Measurements from ENCODE around the gene BCAS2. TPM values are rescaled to one million over a fixed set of nuclear protein-coding genes. Genes with fewer than 3 reads are reported as not detected.
"Not testable (repeated sequence)": the region's sequence is repeated elsewhere in the genome, so short reads cannot be mapped to it uniquely, and the experiment has no call there.

Gene BCAS2
- total RNA-seq, 4 donors from 2014 or later = 32.5 to 41.8 (median 36.6) TPM

- Histone ChIP-seq H3K9me3 (no peaks in the 10 kb centered on the region), H3K27ac (no peak overlapping the region), H3K27me3 (no peaks in the 10 kb centered on the region), H3K36me3 (peaks cover 0 to 28% of the 10 kb centered on the region in 2 donors), H3K4me1 (peaks cover 0 to 2% (median 0%) of the 10 kb centered on the region in 3 donors), H3K4me3 (no peak overlapping the region)
- ATAC-seq = no peak
- TF ChIP-seq POLR2A (IDR thresholded peaks at IDR 0.05) (no peak), POLR2AphosphoS5 (IDR thresholded peaks at IDR 0.05) (no peak), EP300 (IDR thresholded peaks at IDR 0.05) (no peak)
- TF ChIP-seq, protein P1, sequence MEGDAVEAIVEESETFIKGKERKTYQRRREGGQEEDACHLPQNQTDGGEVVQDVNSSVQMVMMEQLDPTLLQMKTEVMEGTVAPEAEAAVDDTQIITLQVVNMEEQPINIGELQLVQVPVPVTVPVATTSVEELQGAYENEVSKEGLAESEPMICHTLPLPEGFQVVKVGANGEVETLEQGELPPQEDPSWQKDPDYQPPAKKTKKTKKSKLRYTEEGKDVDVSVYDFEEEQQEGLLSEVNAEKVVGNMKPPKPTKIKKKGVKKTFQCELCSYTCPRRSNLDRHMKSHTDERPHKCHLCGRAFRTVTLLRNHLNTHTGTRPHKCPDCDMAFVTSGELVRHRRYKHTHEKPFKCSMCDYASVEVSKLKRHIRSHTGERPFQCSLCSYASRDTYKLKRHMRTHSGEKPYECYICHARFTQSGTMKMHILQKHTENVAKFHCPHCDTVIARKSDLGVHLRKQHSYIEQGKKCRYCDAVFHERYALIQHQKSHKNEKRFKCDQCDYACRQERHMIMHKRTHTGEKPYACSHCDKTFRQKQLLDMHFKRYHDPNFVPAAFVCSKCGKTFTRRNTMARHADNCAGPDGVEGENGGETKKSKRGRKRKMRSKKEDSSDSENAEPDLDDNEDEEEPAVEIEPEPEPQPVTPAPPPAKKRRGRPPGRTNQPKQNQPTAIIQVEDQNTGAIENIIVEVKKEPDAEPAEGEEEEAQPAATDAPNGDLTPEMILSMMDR (IDR thresholded peaks at IDR 0.05) = no peak
- 84 to 91% methylated on average over 15 to 16 of the region's 16 CpGs for WGBS, 2 donors (ENCODE audit: low coverage in 1 of 2)
These were observed 6.0 kb upstream of the BCAS2 start for GRCh38 chr1:114587203-114587991.

GRCh38 chr1:114586513-114587047 is 5.2 kb upstream of the BCAS2 start:
- ATAC-seq = no peak
- Histone ChIP-seq H3K27ac (no peak overlapping the region), H3K36me3 (peaks cover 0 to 23% of the 10 kb centered on the region in 2 donors), H3K4me1 (peaks cover 0 to 9% (median 5%) of the 10 kb centered on the region in 3 donors), H3K27me3 (no peaks in the 10 kb centered on the region), H3K9me3 (no peaks in the 10 kb centered on the region), H3K4me3 (no peak overlapping the region)
- no peak for TF ChIP-seq POLR2A (IDR thresholded peaks at IDR 0.05)
- no peak for TF ChIP-seq POLR2AphosphoS5 (IDR thresholded peaks at IDR 0.05)
- TF ChIP-seq, protein P1 (IDR thresholded peaks at IDR 0.05) = no peak
- no peak for TF ChIP-seq EP300 (IDR thresholded peaks at IDR 0.05)
- 96 to 100% methylated on average over 4 to 5 of the region's 5 CpGs for WGBS, 2 donors (ENCODE audit: low coverage in 1 of 2)

- H3K27ac ChIP-seq = no peak overlapping the region
These were observed 3.8 kb upstream of the BCAS2 start for GRCh38 chr1:114585231-114585630.

GRCh38 chr1:114574365-114574764 is 7.0 kb downstream of the BCAS2 start:
- Histone ChIP-seq H3K36me3 (peaks cover 5 to 100% of the 10 kb centered on the region in 2 donors), H3K27me3 (no peaks in the 10 kb centered on the region), H3K9me3 (no peaks in the 10 kb centered on the region), H3K4me3 (no peak overlapping the region), H3K27ac (no peak overlapping the region), H3K4me1 (peaks cover 0 to 24% (median 3%) of the 10 kb centered on the region in 3 donors)
- no peak for TF ChIP-seq EP300 (IDR thresholded peaks at IDR 0.05)
- no peak for TF ChIP-seq POLR2A (IDR thresholded peaks at IDR 0.05)
- no peak for TF ChIP-seq POLR2AphosphoS5 (IDR thresholded peaks at IDR 0.05)
- WGBS, 2 donors (ENCODE audit: low coverage in 1 of 2) = 95 to 96% methylated on average over 2 of the region's 2 CpGs
- ATAC-seq = no peak

More at GRCh38 chr1:114585231-114585630, 3.8 kb upstream of the BCAS2 start:
- TF ChIP-seq EP300 (IDR thresholded peaks at IDR 0.05) = no peak
- TF ChIP-seq, protein P1 (IDR thresholded peaks at IDR 0.05) = no peak
- TF ChIP-seq POLR2A (IDR thresholded peaks at IDR 0.05) = no peak
- TF ChIP-seq POLR2AphosphoS5 (IDR thresholded peaks at IDR 0.05) = no peak
- H3K9me3 ChIP-seq = no peaks in the 10 kb centered on the region
- ATAC-seq = no peak
- no peaks in the 10 kb centered on the region for H3K27me3 ChIP-seq
- peaks cover 0 to 23% of the 10 kb centered on the region in 2 donors for H3K36me3 ChIP-seq
- no peak overlapping the region for H3K4me3 ChIP-seq
- WGBS, 2 donors (ENCODE audit: low coverage in 1 of 2) = 56 to 67% methylated on average over 1 of the region's 1 CpG
- peaks cover 0 to 17% (median 7%) of the 10 kb centered on the region in 3 donors for H3K4me1 ChIP-seq

- ATAC-seq = no peak
- Histone ChIP-seq H3K36me3 (peaks cover 0 to 46% of the 10 kb centered on the region in 2 donors), H3K4me1 (no peaks in the 10 kb centered on the region), H3K27ac (no peak overlapping the region), H3K27me3 (no peaks in the 10 kb centered on the region), H3K4me3 (no peak overlapping the region), H3K9me3 (no peaks in the 10 kb centered on the region)
- TF ChIP-seq, protein P1 (IDR thresholded peaks at IDR 0.05) = no peak
- no peak for TF ChIP-seq POLR2A (IDR thresholded peaks at IDR 0.05)
- no peak for TF ChIP-seq EP300 (IDR thresholded peaks at IDR 0.05)
- no peak for TF ChIP-seq POLR2AphosphoS5 (IDR thresholded peaks at IDR 0.05)
These were observed 17.3 kb downstream of the BCAS2 start for GRCh38 chr1:114564141-114564540.

- not testable (repeated sequence) for H3K4me3 ChIP-seq, ATAC-seq, H3K9me3 ChIP-seq, H3K27ac ChIP-seq, H3K4me1 ChIP-seq, H3K27me3 ChIP-seq
- 81 to 100% methylated on average over 3 of the region's 3 CpGs for WGBS, 2 donors (ENCODE audit: low coverage in 1 of 2)
- H3K36me3 ChIP-seq = peaks cover 0 to 35% of the 10 kb centered on the region in 2 donors
These were observed 18.4 kb downstream of the BCAS2 start for GRCh38 chr1:114562978-114563510.
